ENCODE data around the gene SHISA7. TPM values are rescaled to one million over a fixed set of nuclear protein-coding genes. Genes with fewer than 3 reads are reported as not detected.

SHISA7 gene
- total RNA-seq, 4 donors from 2014 or later: not detected

GRCh38 chr19:55479451-55480230 is 36.5 kb upstream of the SHISA7 start:
- Histone ChIP-seq H3K27me3 (no peaks in the 10 kb centered on the region), H3K9me3 (no peaks in the 10 kb centered on the region), H3K36me3 (peaks cover 0 to 37% (median 21%) of the 10 kb centered on the region in 3 donors), H3K4me1 (peaks cover 27 to 43% (median 28%) of the 10 kb centered on the region in 3 donors), H3K27ac (no peak overlapping the region), H3K4me3 (no peak overlapping the region)
- TF ChIP-seq POLR2A (IDR thresholded peaks at IDR 0.05) (no peak), CTCF (IDR thresholded peaks at IDR 0.05) (no peak)
- WGBS, 2 donors: 67% methylated on average over 14 of the region's 15 CpGs
- no peak for DNase-seq
- intact Hi-C loops (cut with DNase I): no loop called here

DNA sequence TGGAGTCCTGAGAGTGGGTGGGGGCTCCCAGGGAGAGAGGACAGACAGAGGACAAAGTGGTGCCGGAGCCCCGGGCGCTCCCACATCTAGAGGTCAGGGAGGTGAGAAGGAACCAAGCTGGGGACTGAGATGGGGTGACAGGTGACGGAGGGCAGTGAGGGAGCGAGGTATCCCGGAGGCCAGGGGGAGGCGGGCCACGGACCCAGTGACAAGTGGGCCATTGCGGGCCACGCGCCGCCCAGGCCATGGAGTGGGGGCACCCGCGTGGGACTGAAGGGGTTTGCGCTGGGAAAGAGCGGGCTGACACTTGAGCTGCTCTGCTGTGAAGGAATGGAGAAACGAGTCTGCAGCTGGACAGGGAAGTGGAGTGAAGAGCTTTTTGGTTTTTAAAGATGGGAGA is 35.9 kb upstream of the SHISA7 start:
- H3K36me3 ChIP-seq: peaks cover 0 to 34% (median 21%) of the 10 kb centered on the region in 3 donors
- H3K9me3 ChIP-seq: no peaks in the 10 kb centered on the region
- H3K4me1 ChIP-seq: peaks cover 21 to 43% (median 23%) of the 10 kb centered on the region in 3 donors
- TF ChIP-seq CTCF (IDR thresholded peaks at IDR 0.05): no peak
- no peak for TF ChIP-seq POLR2A (IDR thresholded peaks at IDR 0.05)
- no peak overlapping the region for H3K27ac ChIP-seq
- no peak for DNase-seq
- intact Hi-C loops (cut with DNase I): no loop called here
- no peaks in the 10 kb centered on the region for H3K27me3 ChIP-seq
- WGBS, 2 donors: 84 to 88% methylated on average over 12 to 17 of the region's 17 CpGs
- H3K4me3 ChIP-seq: no peak overlapping the region

DNA sequence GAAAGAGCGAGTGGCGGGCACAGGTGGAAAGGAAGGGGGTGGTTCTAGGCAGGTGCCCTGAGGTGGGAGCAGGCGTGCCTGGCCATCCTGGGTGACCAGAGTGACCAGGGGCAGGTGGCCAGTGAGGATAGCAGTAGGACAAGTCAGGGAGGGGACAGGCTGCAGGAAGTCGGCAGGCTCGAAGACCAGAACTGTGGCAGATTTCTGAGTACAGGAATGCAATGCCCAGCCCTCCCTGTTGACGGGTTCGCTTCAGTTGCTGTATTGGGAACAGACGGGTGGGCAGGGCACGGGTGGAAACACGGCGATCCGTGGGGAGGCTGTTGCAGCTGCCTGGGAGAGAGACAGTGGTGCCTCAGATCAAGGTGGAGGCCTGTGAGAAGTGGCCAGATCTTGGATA is 35.3 kb upstream of the SHISA7 start:
- Histone ChIP-seq H3K4me3 (no peak overlapping the region), H3K27ac (no peak overlapping the region), H3K27me3 (no peaks in the 10 kb centered on the region), H3K9me3 (no peaks in the 10 kb centered on the region), H3K4me1 (peaks cover 18 to 45% (median 23%) of the 10 kb centered on the region in 3 donors), H3K36me3 (peaks cover 0 to 27% (median 19%) of the 10 kb centered on the region in 3 donors)
- DNase-seq: no peak
- 89 to 92% methylated on average over 11 to 12 of the region's 12 CpGs for WGBS, 2 donors
- intact Hi-C loops (cut with DNase I): no loop called here
- no peak for TF ChIP-seq CTCF (IDR thresholded peaks at IDR 0.05)
- TF ChIP-seq POLR2A (IDR thresholded peaks at IDR 0.05): no peak

DNA sequence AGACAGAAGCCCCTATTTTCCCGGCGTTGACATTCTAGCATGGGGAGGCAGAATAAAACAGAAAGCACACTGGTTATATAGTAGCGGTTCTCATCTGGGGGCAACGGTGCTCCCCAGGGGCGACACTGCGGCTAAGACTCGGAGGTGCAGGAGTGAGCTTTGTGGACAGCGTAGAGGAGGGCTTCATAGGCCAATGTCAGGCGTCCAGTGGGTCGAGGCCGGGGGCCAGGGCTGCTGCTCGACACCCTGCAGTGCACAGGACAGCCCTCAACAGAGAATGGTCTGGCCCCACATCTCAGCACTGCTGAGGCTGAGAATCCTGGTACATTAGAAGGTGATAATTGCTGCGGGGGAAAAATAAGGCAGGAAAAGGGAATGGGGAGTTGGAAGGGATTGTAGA is 34.8 kb upstream of the SHISA7 start:
- Histone ChIP-seq H3K4me3 (peak overlapping the region in 2 of 4 donors; percentile 71 to 90), H3K27ac (no peak overlapping the region), H3K36me3 (peaks cover 0 to 23% (median 14%) of the 10 kb centered on the region in 3 donors), H3K4me1 (peaks cover 18 to 45% (median 23%) of the 10 kb centered on the region in 3 donors), H3K9me3 (no peaks in the 10 kb centered on the region), H3K27me3 (no peaks in the 10 kb centered on the region)
- WGBS, 2 donors: 76% methylated on average over 11 to 13 of the region's 13 CpGs
- DNase-seq: no peak
- intact Hi-C loops (cut with DNase I): no loop called here
- no peak for TF ChIP-seq CTCF (IDR thresholded peaks at IDR 0.05)
- TF ChIP-seq POLR2A (IDR thresholded peaks at IDR 0.05): no peak

- intact Hi-C loops (cut with DNase I): no loop called here
These were observed 33.1 kb upstream of the SHISA7 start, which contains the start of gene ZNF628 for GRCh38 chr19:55476100-55476775. TSS of gene ZNF628 (plus strand) at chr19:55476617. CDS start at chr19:55479911, 3,294 bp downstream.

More at GRCh38 chr19:55476100-55476775, 33.1 kb upstream of the SHISA7 start, which contains the start of gene ZNF628:
- Histone ChIP-seq H3K9me3 (no peaks in the 10 kb centered on the region), H3K27ac (peak within 1 kb of the TSS; percentile 91 to 99 (median 98)), H3K27me3 (no peaks in the 10 kb centered on the region), H3K36me3 (peaks cover 0 to 6% (median 0%) of the 10 kb centered on the region in 3 donors), H3K4me1 (peaks cover 18 to 45% (median 23%) of the 10 kb centered on the region in 3 donors), H3K4me3 (peak within 1 kb of the TSS; percentile 59 to 90 (median 69))
- peak; percentile 90 for DNase-seq
- no peak for TF ChIP-seq CTCF (IDR thresholded peaks at IDR 0.05)
- TF ChIP-seq POLR2A (IDR thresholded peaks at IDR 0.05): peak in 3 of 4 donors; percentile 64 to 91 (median 90)
- WGBS, 2 donors: 0% methylated on average over 10 to 12 of the region's 61 CpGs

Measured in esophagus squamous epithelium (tissue), 5 donors.